GM12864 (cell line): ENCODE measurements around the gene GUSB.

Experiments used
- DNase-seq: peaks from one replicate; pipeline ENCODE4 v3.0.0-alpha.2; 2011; ENCODE audit warnings: low read depth
- H3K4me3 ChIP-seq: 2 replicates; pipeline ENCODE4 v1.5.1; 2011; ENCODE audit warnings: mild to moderate bottlenecking, low read depth, low read length, control low read depth
- CTCF ChIP-seq: IDR thresholded peaks from 2 replicates; pipeline ENCODE4 v1.5.1; 2011; ENCODE audit warnings: low read depth, mild to moderate bottlenecking, moderate library complexity, low read length, control low read depth, inconsistent platforms; ENCODE audit errors: missing control alignments

The GUSB gene

GRCh38 chr7:65938336-65938895, 43.6 kb downstream of the GUSB start:
- no peak for DNase-seq
- no peak for TF ChIP-seq CTCF
- H3K4me3 ChIP-seq = no peak overlapping the region

- TF ChIP-seq CTCF = no peak
- no peak for DNase-seq
- H3K4me3 ChIP-seq = no peak overlapping the region
These were observed 44.7 kb downstream of the GUSB start for GRCh38 chr7:65937296-65937695.

- TF ChIP-seq CTCF = no peak
- no peak overlapping the region for H3K4me3 ChIP-seq
- DNase-seq = no peak
These were observed 50.3 kb downstream of the GUSB start for GRCh38 chr7:65931685-65932084.

- DNase-seq = no peak
- H3K4me3 ChIP-seq = no peak overlapping the region
- TF ChIP-seq CTCF = no peak
These were observed 54.2 kb downstream of the GUSB start for GRCh38 chr7:65927489-65928448.

GRCh38 chr7:65926588-65926987, 55.4 kb downstream of the GUSB start:
- no peak for DNase-seq
- no peak overlapping the region for H3K4me3 ChIP-seq
- TF ChIP-seq CTCF = no peak

GRCh38 chr7:65925040-65925439, 57.0 kb downstream of the GUSB start:
- DNase-seq = no peak
- H3K4me3 ChIP-seq = no peak overlapping the region
- TF ChIP-seq CTCF = no peak

- no peak for DNase-seq
- H3K4me3 ChIP-seq = no peak overlapping the region
- TF ChIP-seq CTCF = no peak
These were observed 57.8 kb downstream of the GUSB start for GRCh38 chr7:65924193-65924592.
